ENCODE results near the gene FHIT.

- TF ChIP-seq, protein P1, sequence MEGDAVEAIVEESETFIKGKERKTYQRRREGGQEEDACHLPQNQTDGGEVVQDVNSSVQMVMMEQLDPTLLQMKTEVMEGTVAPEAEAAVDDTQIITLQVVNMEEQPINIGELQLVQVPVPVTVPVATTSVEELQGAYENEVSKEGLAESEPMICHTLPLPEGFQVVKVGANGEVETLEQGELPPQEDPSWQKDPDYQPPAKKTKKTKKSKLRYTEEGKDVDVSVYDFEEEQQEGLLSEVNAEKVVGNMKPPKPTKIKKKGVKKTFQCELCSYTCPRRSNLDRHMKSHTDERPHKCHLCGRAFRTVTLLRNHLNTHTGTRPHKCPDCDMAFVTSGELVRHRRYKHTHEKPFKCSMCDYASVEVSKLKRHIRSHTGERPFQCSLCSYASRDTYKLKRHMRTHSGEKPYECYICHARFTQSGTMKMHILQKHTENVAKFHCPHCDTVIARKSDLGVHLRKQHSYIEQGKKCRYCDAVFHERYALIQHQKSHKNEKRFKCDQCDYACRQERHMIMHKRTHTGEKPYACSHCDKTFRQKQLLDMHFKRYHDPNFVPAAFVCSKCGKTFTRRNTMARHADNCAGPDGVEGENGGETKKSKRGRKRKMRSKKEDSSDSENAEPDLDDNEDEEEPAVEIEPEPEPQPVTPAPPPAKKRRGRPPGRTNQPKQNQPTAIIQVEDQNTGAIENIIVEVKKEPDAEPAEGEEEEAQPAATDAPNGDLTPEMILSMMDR (conservative IDR thresholded peaks at IDR 0.05; ENCODE audit: low read depth, low read length), result no peak
- no peak for TF ChIP-seq EZH2phosphoT487 (IDR thresholded peaks at IDR 0.05; ENCODE audit: borderline replicate concordance, low read length)
Observed at GRCh38 chr3:59832702-59833101, 1418.5 kb downstream of the FHIT start.

Measured in PC-3 (cell line).